ENCODE data around the gene ANKRD10.

Gene ANKRD10

GRCh38 chr13:110886870-110887596, 27.8 kb downstream of the ANKRD10 start:
- DNase-seq (ENCODE audit: extremely low read depth in 1 of 2, low read depth in 1 of 2): no peak

GRCh38 chr13:110885966-110886869, 28.7 kb downstream of the ANKRD10 start:
- no peak for DNase-seq (ENCODE audit: extremely low read depth in 1 of 2, low read depth in 1 of 2)

- no peak for DNase-seq (ENCODE audit: extremely low read depth in 1 of 2, low read depth in 1 of 2)
These were observed 29.4 kb downstream of the ANKRD10 start for GRCh38 chr13:110885516-110885915.

- DNase-seq (ENCODE audit: extremely low read depth in 1 of 2, low read depth in 1 of 2): no peak
These were observed 30.4 kb downstream of the ANKRD10 start for GRCh38 chr13:110884517-110884916.

- DNase-seq (ENCODE audit: extremely low read depth in 1 of 2, low read depth in 1 of 2): no peak
These were observed 31.3 kb downstream of the ANKRD10 start for GRCh38 chr13:110883542-110883941.

- no peak for DNase-seq (ENCODE audit: extremely low read depth in 1 of 2, low read depth in 1 of 2)
These were observed 31.9 kb downstream of the ANKRD10 start for GRCh38 chr13:110882972-110883371.

GRCh38 chr13:110881839-110882627, 32.8 kb downstream of the ANKRD10 start:
- DNase-seq (ENCODE audit: extremely low read depth in 1 of 2, low read depth in 1 of 2): no peak

- no peak for DNase-seq (ENCODE audit: extremely low read depth in 1 of 2, low read depth in 1 of 2)
These were observed 34.2 kb downstream of the ANKRD10 start for GRCh38 chr13:110880627-110881026.

- no peak for DNase-seq (ENCODE audit: extremely low read depth in 1 of 2, low read depth in 1 of 2)
These were observed 35.4 kb downstream of the ANKRD10 start for GRCh38 chr13:110879482-110879881.

- no peak for DNase-seq (ENCODE audit: extremely low read depth in 1 of 2, low read depth in 1 of 2)
These were observed 37.1 kb downstream of the ANKRD10 start for GRCh38 chr13:110877737-110878258.

- DNase-seq (ENCODE audit: extremely low read depth in 1 of 2, low read depth in 1 of 2): no peak
These were observed 38.3 kb downstream of the ANKRD10 start for GRCh38 chr13:110876609-110877008.

GRCh38 chr13:110875241-110875640, 39.6 kb downstream of the ANKRD10 start:
- DNase-seq (ENCODE audit: extremely low read depth in 1 of 2, low read depth in 1 of 2): no peak

GRCh38 chr13:110874508-110874960, 40.3 kb downstream of the ANKRD10 start:
- no peak for DNase-seq (ENCODE audit: extremely low read depth in 1 of 2, low read depth in 1 of 2)

GRCh38 chr13:110873639-110874507, 41.0 kb downstream of the ANKRD10 start:
- DNase-seq (ENCODE audit: extremely low read depth in 1 of 2, low read depth in 1 of 2): no peak

GRCh38 chr13:110872768-110873638, 41.9 kb downstream of the ANKRD10 start:
- DNase-seq (ENCODE audit: extremely low read depth in 1 of 2, low read depth in 1 of 2): no peak

- DNase-seq (ENCODE audit: extremely low read depth in 1 of 2, low read depth in 1 of 2): no peak
These were observed 42.7 kb downstream of the ANKRD10 start for GRCh38 chr13:110872034-110872767.

- DNase-seq (ENCODE audit: extremely low read depth in 1 of 2, low read depth in 1 of 2): no peak
These were observed 44.8 kb downstream of the ANKRD10 start for GRCh38 chr13:110869805-110870706.

All from activated CD8-positive, alpha-beta memory T cell treated with anti-CD3 and anti-CD28 coated beads for 1 hour (primary cell).